ENCODE results near the gene ADISSP. TPM values are rescaled to one million over a fixed set of nuclear protein-coding genes. Genes with fewer than 3 reads are reported as not detected.

ADISSP gene
- total RNA-seq, 1 experiment from 2014 or later = 244 TPM

GRCh38 chr20:3766422-3767109 lies 987 bp downstream of the ADISSP start:
- H3K36me3 ChIP-seq (ENCODE audit: low read depth, low read length) = peaks cover 7% of the 10 kb centered on the region; the same call in 1 of the 2 replicates
- intact Hi-C loops (cut with micrococcal nuclease) = loop anchor here (5.0 kb wide), 2 partner anchors 44 to 89 kb away; no protein-coding TSS in a partner anchor
- DNase-seq (no peak), ATAC-seq (no peak)
- no peaks in the 10 kb centered on the region for H3K9me2 ChIP-seq (replicated peaks; ENCODE audit: low read length)
- POLR2A ChIA-PET (ENCODE audit: unreplicated experiment) = interaction anchor here (0.6 kb wide), 1 partner anchor 12 kb away, joined by 4 read pairs; no protein-coding TSS in a partner anchor
- BruUV-seq (replicated peaks) = TSS peak; percentile 48
- H3K27me3 ChIP-seq (ENCODE audit: low read length) = no peaks in the 10 kb centered on the region
- peaks cover 38% of the 10 kb centered on the region for H3K4me1 ChIP-seq (ENCODE audit: insufficient read depth, low read length)
- peak overlapping the region; percentile 100 for H3K4me2 ChIP-seq (ENCODE audit: low read length)
- TF ChIP-seq CTCF (conservative IDR thresholded peaks at IDR 0.05; ENCODE audit: low read depth, low read length) (no peak), EZH2 (IDR thresholded peaks at IDR 0.05; ENCODE audit: low read length, unreplicated experiment) (no peak), EZH2phosphoT487 (IDR thresholded peaks at IDR 0.05; ENCODE audit: borderline replicate concordance, low read length) (no peak)
- peak overlapping the region; percentile 93 for H3K9ac ChIP-seq (ENCODE audit: low read length)
- CTCF ChIA-PET = interaction anchor here (0.8 kb wide), 1 partner anchor 20 kb away, joined by 3 read pairs; the partner anchor contains the start of gene CENPB
- H3K4me3 ChIP-seq (ENCODE audit: low read length) = peak overlapping the region; percentile 98
- H2AFZ ChIP-seq (ENCODE audit: low read length) = peak overlapping the region; percentile 80
- peaks cover 15% of the 10 kb centered on the region for H4K20me1 ChIP-seq (ENCODE audit: low read length)
- peaks cover 47% of the 10 kb centered on the region for H3K79me2 ChIP-seq (ENCODE audit: low read length)
- H3K9me3 ChIP-seq (ENCODE audit: low read length) = no peaks in the 10 kb centered on the region
- no peaks in the 10 kb centered on the region for H3F3A ChIP-seq (ENCODE audit: low read length, unreplicated experiment)
- H3K27ac ChIP-seq (ENCODE audit: low read length) = no peak overlapping the region

DNA sequence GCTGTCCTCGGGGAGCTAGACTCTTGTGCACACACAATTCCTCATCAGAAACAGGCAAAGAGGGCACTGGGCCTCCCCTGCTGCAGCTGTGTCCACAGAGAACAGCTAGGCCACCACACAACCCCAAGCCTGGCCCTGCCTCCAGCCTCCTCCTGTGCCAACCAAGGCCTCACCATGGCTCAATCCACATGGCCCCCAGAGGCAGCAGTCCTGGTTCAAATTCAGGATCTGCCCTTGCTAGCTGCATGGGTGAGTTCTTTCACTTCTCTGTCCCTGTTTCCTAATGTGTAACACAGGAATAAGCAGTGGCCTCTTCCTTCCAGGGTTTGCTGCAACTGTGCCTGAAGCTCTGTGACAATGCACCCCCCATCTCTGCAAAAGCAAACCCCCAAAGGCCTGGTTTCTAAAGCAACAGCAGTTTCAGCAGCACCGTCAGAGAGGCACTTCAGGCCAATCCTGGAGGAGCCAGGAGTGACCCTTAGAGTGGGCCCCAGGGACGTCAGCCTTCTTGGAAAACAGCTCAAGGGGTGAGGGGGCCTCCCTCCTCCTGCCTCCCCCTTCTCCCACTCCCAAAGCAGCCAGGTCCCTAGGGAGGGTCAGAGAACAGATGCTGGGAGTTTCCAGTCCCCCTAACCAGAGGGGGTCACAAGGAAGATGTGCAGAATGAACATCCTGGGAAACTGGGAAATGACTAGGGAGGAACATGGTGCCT lies 2.2 kb downstream of the ADISSP start:
- POLR2A ChIA-PET (ENCODE audit: unreplicated experiment) = interaction anchor here (0.6 kb wide), 2 partner anchors 11 to 21 kb away, joined by 3 to 4 read pairs; partner anchors contain the start of gene CENPB
- peaks cover 38% of the 10 kb centered on the region for H3K4me1 ChIP-seq (ENCODE audit: insufficient read depth, low read length)
- no peak overlapping the region for H3K9ac ChIP-seq (ENCODE audit: low read length)
- intact Hi-C loops (cut with micrococcal nuclease) = loop anchor here (5.0 kb wide), 2 partner anchors 43 to 88 kb away; no protein-coding TSS in a partner anchor
- peak overlapping the region; percentile 100 for H3K4me2 ChIP-seq (ENCODE audit: low read length)
- no peaks in the 10 kb centered on the region for H3K9me3 ChIP-seq (ENCODE audit: low read length)
- no peaks in the 10 kb centered on the region for H3F3A ChIP-seq (ENCODE audit: low read length, unreplicated experiment)
- H3K27me3 ChIP-seq (ENCODE audit: low read length) = no peaks in the 10 kb centered on the region
- no peak overlapping the region for H3K27ac ChIP-seq (ENCODE audit: low read length)
- TF ChIP-seq EZH2phosphoT487 (IDR thresholded peaks at IDR 0.05; ENCODE audit: borderline replicate concordance, low read length) (no peak), CTCF (conservative IDR thresholded peaks at IDR 0.05; ENCODE audit: low read depth, low read length) (no peak), EZH2 (IDR thresholded peaks at IDR 0.05; ENCODE audit: low read length, unreplicated experiment) (no peak)
- peaks cover 15% of the 10 kb centered on the region for H4K20me1 ChIP-seq (ENCODE audit: low read length)
- CTCF ChIA-PET = no interaction called here
- no peak overlapping the region for H2AFZ ChIP-seq (ENCODE audit: low read length)
- BruUV-seq (replicated peaks) = no TSS peak
- no peak for DNase-seq
- no peaks in the 10 kb centered on the region for H3K9me2 ChIP-seq (replicated peaks; ENCODE audit: low read length)
- H3K79me2 ChIP-seq (ENCODE audit: low read length) = peaks cover 49% of the 10 kb centered on the region
- ATAC-seq = no peak
- peak overlapping the region; percentile 98; the same call in 1 of the 2 replicates for H3K4me3 ChIP-seq (ENCODE audit: low read length)
- H3K36me3 ChIP-seq (ENCODE audit: low read depth, low read length) = peaks cover 7% of the 10 kb centered on the region; the same call in 1 of the 2 replicates
